SH-SY5Y (cell line): ENCODE measurements around the gene UBL7.

Experiments used
- GATA2 ChIP-seq: IDR thresholded peaks from 2 replicates; pipeline ENCODE4 v1.6.1; 2011; ENCODE audit warnings: mild to moderate bottlenecking, low read depth, low read length
- GATA3 ChIP-seq: IDR thresholded peaks from 2 replicates; pipeline ENCODE4 v1.6.1; 2011; ENCODE audit warnings: low read depth, mild to moderate bottlenecking, low read length, moderate library complexity

DNA sequence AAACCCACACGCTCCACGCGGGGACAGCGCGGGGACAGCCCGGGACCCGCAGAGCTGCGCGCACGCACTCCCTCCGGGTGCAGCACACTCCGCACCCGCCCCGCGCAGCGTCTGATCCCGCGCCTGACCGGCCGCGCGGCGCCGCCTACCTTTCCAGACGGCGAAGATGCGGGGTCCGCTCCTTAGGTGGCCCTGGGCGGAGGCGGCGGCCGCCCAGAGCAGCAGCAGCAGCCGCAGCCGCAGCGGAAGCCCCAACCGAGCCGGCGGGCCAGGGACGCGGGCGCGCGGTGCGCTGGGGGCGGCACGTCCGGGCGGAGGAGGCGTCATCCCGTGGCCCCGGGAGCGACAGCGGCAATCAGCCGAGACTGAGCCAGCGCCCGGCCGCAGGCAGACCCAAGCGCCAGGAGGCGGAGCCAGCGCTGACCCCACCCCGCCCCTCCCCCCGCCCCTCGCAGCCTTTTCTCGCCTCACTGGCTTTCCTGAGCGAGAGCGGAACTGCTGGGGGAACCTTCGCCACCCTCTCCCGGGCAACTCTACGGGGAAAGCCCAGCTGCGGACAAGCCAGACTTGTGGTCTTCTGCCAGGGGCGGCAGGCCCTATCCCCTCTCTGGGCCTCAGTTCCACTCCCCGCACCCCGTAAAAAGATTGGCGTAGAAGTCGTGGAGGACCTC, 27.2 kb downstream of the UBL7 start, which contains the start of gene SEMA7A:
- TF ChIP-seq GATA2, result no peak
- no peak for TF ChIP-seq GATA3
